Esophagus squamous epithelium (tissue), 5 donors: ENCODE results near the gene IL3RA. TPM values are rescaled to one million over a fixed set of nuclear protein-coding genes. Genes with fewer than 3 reads are reported as not detected.
"Not testable (repeated sequence)": the region's sequence is repeated elsewhere in the genome, so short reads cannot be mapped to it uniquely, and the experiment has no call there.

Experiments used
- DNase-seq: peaks from one replicate; lab custom pipeline; 2025; lab: John Stamatoyannopoulos, UW
- H3K27ac ChIP-seq, 4 donors: fragments of 200-600 bp; sonication (generic); one replicate each; pipeline ENCODE4 v1.5.1; 2016 to 2019; ENCODE audit warnings: mild to moderate bottlenecking in 1 of 4
- H3K27me3 ChIP-seq, 4 donors: fragments of 200-600 bp; sonication (generic); 1 replicate in 3 of 4; 2 replicates in 1 of 4; pipeline versions ENCODE4 v1.5.1 to v1.6.0; 2017 to 2021; ENCODE audit warnings: antibody characterized with exemption in 1 of 4
- H3K36me3 ChIP-seq, 3 donors: fragments of 200-600 bp; sonication (generic); one replicate each; pipeline ENCODE4 v1.5.1; 2016 to 2019
- H3K4me1 ChIP-seq, 3 donors: fragments of 200-600 bp; sonication (generic); one replicate each; pipeline ENCODE4 v1.5.1; 2017 to 2019
- H3K4me3 ChIP-seq, 4 donors: fragments of 200-600 bp; sonication (generic); 1 replicate in 3 of 4; 2 replicates in 1 of 4; pipeline ENCODE4 v1.5.1; 2016 to 2019; ENCODE audit warnings: mild to moderate bottlenecking in 2 of 4, moderate library complexity in 1 of 4
- H3K9me3 ChIP-seq, 3 donors: fragments of 200-600 bp; sonication (generic); one replicate each; pipeline ENCODE4 v1.5.1; 2016 to 2019
- CTCF ChIP-seq, 6 experiments: fragments of 450-650 bp in 4 of 6; fragments of 200-600 bp in 2 of 6; sonication (generic) in 2 of 6; IDR thresholded peaks; one replicate each; pipeline ENCODE4 v1.5.1; 2016 to 2019; ENCODE audit warnings: antibody characterized with exemption in 6 of 6, mild to moderate bottlenecking in 4 of 6, moderate library complexity in 4 of 6
- POLR2A ChIP-seq, 4 donors: fragments of 450-650 bp; IDR thresholded peaks; one replicate each; pipeline ENCODE4 v1.6.1; 2017; ENCODE audit warnings: antibody characterized with exemption in 4 of 4, mild to moderate bottlenecking in 4 of 4, moderate library complexity in 3 of 4
- WGBS, 2 donors: methylation state at CpG; one replicate each; pipeline ENCODE4 v1.1.5; 2018; 5-methylcytosine and 5-hydroxymethylcytosine counted together
- intact Hi-C: fragments of 100-400 bp; cut with DNase I; formaldehyde crosslinking; loops from one replicate; pipeline ENCODE4 v1.15.0; 2022
- total RNA-seq, 4 donors: library from RNA; depleted of rRNA; stranded (reverse); fragments of >200 nt; gene quantifications; one replicate each; pipeline ENCODE4 v1.1.0, GENCODE V29; 2016
- donor health status: DM: yes; HTN: yes; CAD: no.

The IL3RA gene
- total RNA-seq, 4 donors from 2014 or later, result 0.92 to 12.3 (median 5.9) TPM; not detected in 1

GRCh38 chrX:1421433-1422134 lies 85.0 kb downstream of the IL3RA start:
- peaks cover 8 to 84% (median 9%) of the 10 kb centered on the region in 3 donors for H3K36me3 ChIP-seq
- no peak overlapping the region for H3K4me3 ChIP-seq
- no peak overlapping the region for H3K27ac ChIP-seq
- DNase-seq, result no peak
- no peaks in the 10 kb centered on the region for H3K4me1 ChIP-seq
- 93 to 97% methylated on average over 18 of the region's 19 CpGs for WGBS, 2 donors
- intact Hi-C loops, result no loop called here
- no peak for TF ChIP-seq POLR2A (IDR thresholded peaks at IDR 0.05)
- TF ChIP-seq CTCF (IDR thresholded peaks at IDR 0.05), result no peak
- H3K27me3 ChIP-seq, result no peaks in the 10 kb centered on the region
- H3K9me3 ChIP-seq, result peaks cover 0 to 36% (median 11%) of the 10 kb centered on the region in 3 donors

GRCh38 chrX:1422135-1422465 lies 85.5 kb downstream of the IL3RA start:
- Histone ChIP-seq H3K4me1 (no peaks in the 10 kb centered on the region), H3K27ac (no peak overlapping the region), H3K27me3 (no peaks in the 10 kb centered on the region), H3K9me3 (peaks cover 0 to 36% (median 11%) of the 10 kb centered on the region in 3 donors), H3K4me3 (no peak overlapping the region), H3K36me3 (peaks cover 8 to 80% (median 9%) of the 10 kb centered on the region in 3 donors)
- TF ChIP-seq CTCF (IDR thresholded peaks at IDR 0.05), result no peak
- no peak for TF ChIP-seq POLR2A (IDR thresholded peaks at IDR 0.05)
- 100% methylated on average over 3 to 4 of the region's 4 CpGs for WGBS, 2 donors
- intact Hi-C loops, result no loop called here
- no peak for DNase-seq

GRCh38 chrX:1423215-1423614 lies 86.6 kb downstream of the IL3RA start:
- intact Hi-C loops, result no loop called here
- Histone ChIP-seq H3K36me3 (peaks cover 10 to 83% (median 12%) of the 10 kb centered on the region in 3 donors), H3K4me1 (no peaks in the 10 kb centered on the region), H3K4me3 (no peak overlapping the region), H3K27ac (no peak overlapping the region), H3K27me3 (no peaks in the 10 kb centered on the region), H3K9me3 (peaks cover 0 to 31% (median 11%) of the 10 kb centered on the region in 3 donors)
- TF ChIP-seq CTCF (IDR thresholded peaks at IDR 0.05) (no peak), POLR2A (IDR thresholded peaks at IDR 0.05) (no peak)
- no peak for DNase-seq
- WGBS, 2 donors, result 50 to 70% methylated on average over 2 of the region's 2 CpGs

GRCh38 chrX:1424147-1424851 lies 87.7 kb downstream of the IL3RA start:
- WGBS, 2 donors, result 71 to 84% methylated on average over 9 of the region's 9 CpGs
- Histone ChIP-seq H3K4me1 (no peaks in the 10 kb centered on the region), H3K4me3 (no peak overlapping the region), H3K36me3 (peaks cover 9 to 73% (median 11%) of the 10 kb centered on the region in 3 donors), H3K27me3 (no peaks in the 10 kb centered on the region), H3K9me3 (peaks cover 0 to 26% (median 11%) of the 10 kb centered on the region in 3 donors), H3K27ac (no peak overlapping the region)
- TF ChIP-seq POLR2A (IDR thresholded peaks at IDR 0.05) (no peak), CTCF (IDR thresholded peaks at IDR 0.05) (no peak)
- intact Hi-C loops, result no loop called here
- DNase-seq, result no peak

DNA sequence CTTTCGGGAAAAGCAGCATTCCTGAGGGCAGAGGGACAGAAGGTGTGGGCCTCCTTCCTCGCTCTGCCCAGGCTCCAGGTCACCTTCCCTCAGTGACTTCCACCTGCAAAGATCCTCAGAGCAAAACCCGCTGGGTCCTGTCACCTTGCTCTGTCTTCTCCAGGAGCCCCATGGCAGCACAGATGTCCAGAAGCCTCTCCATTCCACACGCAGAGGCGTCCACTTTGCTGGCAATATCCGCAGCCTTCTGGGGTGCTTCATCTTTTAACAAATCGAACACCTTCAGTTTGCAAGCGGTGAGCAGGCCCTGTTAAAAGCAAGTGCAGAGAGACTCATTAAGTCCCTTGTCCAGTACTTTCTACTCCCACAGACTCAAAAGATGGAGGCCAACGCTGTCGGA lies 88.8 kb downstream of the IL3RA start:
- Histone ChIP-seq H3K27me3 (no peaks in the 10 kb centered on the region), H3K9me3 (peaks cover 0 to 26% (median 11%) of the 10 kb centered on the region in 3 donors), H3K4me1 (no peaks in the 10 kb centered on the region), H3K27ac (no peak overlapping the region), H3K36me3 (peaks cover 9 to 71% (median 11%) of the 10 kb centered on the region in 3 donors), H3K4me3 (no peak overlapping the region)
- no peak for DNase-seq
- TF ChIP-seq CTCF (IDR thresholded peaks at IDR 0.05), result no peak
- no peak for TF ChIP-seq POLR2A (IDR thresholded peaks at IDR 0.05)
- intact Hi-C loops, result no loop called here
- 76 to 90% methylated on average over 6 to 9 of the region's 10 CpGs for WGBS, 2 donors

DNA sequence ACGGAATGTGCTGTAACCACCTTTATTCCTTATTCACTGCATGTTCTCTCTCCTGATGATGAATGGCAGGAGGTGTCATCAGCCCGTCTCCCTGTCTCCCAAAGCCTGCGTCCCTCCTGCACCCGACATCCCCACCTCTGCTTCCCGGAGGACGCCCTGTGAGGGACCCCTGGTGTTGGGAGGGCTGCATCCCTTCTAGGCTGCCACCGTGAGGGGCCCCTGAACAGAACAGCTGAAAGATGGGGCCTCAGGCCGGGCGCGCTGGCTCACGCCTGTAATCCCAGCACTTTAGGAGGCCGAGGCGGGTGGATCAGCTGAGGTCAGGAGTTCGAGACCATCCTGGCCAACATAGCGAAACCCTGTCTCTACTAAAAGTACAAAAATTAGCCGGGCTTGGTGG lies 89.7 kb downstream of the IL3RA start:
- H3K27me3 ChIP-seq, DNase-seq, H3K4me1 ChIP-seq, H3K4me3 ChIP-seq, H3K27ac ChIP-seq, intact Hi-C loops: not testable (repeated sequence)
- peaks cover 9 to 63% (median 11%) of the 10 kb centered on the region in 3 donors for H3K36me3 ChIP-seq
- 73 to 76% methylated on average over 4 to 6 of the region's 16 CpGs for WGBS, 2 donors
- H3K9me3 ChIP-seq, result peaks cover 0 to 26% (median 11%) of the 10 kb centered on the region in 3 donors
